HG02970 (cell line): ENCODE results near the gene CHN2.

Experiments used
- ATAC-seq: cut with Tn5 transposase; IDR thresholded peaks from one replicate; pipeline ENCODE4 v1.9.1; 2021; ENCODE audit warnings: mild to moderate bottlenecking, moderate library complexity, moderate number of reproducible peaks; ENCODE audit not compliant: unreplicated experiment, low FRiP score

The CHN2 gene

DNA sequence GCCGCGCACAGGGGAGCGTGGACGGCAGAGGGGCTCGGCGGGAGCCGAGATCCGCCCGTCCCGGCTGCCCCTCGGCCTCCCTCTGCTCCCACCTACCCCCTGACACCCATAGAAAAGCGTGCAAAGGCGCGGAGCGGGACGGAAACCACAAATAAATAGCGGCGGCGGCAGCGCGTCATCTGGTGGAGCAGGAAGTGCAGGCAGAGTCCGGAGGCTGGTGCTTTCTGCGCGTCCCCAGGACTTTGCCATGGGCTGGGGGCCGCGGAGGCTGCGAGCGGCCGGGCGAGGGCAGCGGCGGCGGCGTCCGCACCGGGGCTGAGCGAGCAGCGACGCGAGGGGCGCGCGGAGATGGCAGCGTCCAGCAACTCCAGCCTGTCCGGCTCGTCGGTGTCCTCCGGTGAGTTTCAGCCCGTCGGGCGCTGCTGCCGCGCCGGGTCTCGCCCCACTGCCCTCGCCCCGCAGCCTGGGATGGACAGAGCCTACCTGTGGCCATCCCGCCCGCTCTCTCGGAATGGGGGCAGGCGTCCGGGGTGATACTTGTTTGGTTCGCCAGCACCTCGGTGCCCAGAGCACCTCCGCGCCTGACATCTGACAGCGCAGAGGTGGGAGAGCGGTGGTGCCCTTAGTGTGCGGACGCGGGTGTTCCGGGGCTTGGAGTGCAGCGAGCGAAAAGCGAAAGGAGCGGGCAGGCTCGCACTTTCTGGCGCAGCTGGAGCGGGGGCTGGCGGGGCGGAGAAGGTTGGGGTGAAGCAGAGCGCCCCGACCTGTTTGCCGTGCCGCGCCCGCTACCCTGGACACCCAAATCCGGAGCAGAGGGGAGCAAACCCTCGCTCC, at the start of gene CHN2:
Gene CHN2, plus strand, starts transcription at position 182 of the 834 bp plus-strand sequence.
- no peak for ATAC-seq

DNA sequence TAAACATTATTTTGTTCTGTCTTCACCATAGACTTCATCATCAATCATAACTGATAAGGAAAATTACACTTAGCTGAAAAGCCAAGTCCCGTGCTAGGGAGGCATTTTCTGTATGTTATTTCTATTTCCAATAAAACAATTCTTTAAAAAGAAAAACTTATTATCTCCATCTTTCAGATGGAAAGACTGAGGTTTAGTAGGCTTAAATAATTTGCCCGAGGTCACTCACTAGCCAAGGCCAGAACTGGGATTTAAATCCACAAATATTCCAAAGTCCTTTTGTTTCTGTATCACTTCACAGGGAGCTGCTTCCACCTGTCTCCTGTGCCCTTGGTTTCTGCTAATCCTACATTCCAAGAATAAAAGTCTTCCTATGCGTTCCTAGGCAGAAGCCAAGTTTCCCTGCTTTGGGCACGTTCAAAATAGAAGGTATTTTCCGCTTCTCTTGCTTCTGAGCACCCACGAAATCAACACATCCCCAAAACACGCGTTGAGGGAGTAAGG, 49.0 kb upstream of the CHN2 start:
- ATAC-seq: no peak

GRCh38 chr7:29146057-29146706, 48.4 kb upstream of the CHN2 start, which contains the start of gene CPVL:
Gene CPVL, minus strand, starts transcription at chr7:29146537. Its CDS starts 25,476 bp downstream, at chr7:29121061.
- ATAC-seq: no peak

- no peak for ATAC-seq
These were observed 47.5 kb upstream of the CHN2 start for GRCh38 chr7:29146888-29147609.

GRCh38 chr7:29147821-29148220, 46.8 kb upstream of the CHN2 start:
- ATAC-seq: no peak

DNA sequence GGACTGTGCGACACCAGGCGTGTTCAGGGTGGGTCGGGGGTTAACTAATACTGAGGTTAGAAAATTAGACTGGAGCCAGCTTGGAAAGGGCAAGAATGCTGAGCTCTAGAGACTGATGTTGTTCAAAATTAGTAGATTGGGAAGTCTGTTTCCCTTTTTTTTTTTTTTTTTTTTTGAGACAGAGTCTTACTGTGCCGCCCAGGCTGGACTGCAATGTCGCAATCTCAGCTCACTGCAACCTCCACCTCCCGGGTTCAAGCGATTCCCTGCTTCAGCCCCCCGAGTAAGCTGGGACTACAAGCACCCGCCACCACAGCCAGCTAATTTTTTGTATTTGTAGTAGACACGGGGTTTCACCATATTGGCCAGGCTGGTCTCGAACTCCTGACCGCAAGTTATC, 45.5 kb upstream of the CHN2 start:
- no peak for ATAC-seq

- ATAC-seq: no peak
These were observed 43.7 kb upstream of the CHN2 start for GRCh38 chr7:29150856-29151255.

DNA sequence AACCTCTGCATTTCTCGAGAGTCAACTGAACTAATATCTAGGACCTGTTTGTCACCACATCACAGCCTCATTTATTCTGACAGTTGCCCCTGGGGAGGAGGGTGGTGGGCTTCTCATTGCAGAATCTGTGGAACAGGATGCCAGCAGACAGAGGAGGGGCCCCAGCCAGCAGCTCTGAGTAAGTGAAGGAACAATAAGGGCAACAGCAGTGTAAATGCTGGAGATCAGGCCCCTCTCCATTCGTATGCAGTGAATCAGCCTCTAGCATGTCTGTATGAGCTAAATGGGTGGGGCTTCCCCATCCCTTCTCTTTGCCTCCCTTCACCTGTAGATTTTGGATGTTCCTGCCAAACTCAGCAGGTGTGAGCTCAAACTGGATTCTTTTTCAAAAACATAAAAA, 40.5 kb upstream of the CHN2 start:
- no peak for ATAC-seq

GRCh38 chr7:29156907-29157452, 37.6 kb upstream of the CHN2 start:
- no peak for ATAC-seq

DNA sequence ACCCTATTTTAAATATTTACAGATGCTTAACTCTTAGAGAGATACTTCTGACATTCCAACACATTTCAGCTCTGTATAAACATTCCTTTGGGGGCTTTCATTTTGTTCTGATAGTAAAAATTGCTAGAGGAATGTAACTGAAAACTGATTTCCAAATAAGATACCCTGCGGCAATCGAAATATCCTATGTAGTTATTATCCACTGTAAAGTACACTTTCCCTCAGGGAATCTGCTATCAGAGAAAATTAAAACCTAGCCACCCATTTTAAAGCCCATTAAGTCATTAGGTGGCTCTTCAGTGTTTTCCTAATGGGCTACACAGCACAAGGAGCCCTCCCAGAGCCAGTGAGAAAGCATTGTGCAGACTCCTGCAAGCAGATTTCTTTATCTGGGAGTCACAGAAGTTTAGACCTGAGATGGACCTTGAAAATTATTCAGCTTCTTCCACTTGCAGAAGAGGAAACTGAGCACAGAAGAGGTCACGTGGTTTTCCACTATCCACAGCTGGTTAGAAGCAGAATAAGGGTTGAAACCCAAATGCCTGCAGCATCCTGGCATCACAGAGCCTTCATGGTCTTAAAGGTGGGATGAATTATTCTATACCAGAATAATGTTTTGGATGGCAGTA, 35.7 kb upstream of the CHN2 start:
- no peak for ATAC-seq

DNA sequence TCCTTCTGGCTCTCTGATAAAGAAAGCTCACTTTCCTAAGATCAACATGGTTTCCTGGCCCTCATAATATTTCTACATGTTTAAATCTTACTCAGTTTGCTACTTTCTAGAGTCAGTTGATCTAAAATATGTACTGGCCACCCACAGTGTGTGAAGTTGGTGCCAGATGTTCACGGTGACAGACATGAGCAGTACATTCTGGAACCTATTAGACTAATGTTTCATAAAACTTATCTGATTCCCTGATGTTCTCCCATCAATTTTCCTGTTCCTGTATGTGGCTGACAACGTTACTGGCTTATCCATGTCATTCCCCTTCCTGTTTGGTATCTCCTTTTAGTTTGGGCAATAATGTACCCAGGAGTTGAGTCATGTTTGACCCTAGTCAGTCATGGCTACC, 34.5 kb upstream of the CHN2 start:
- no peak for ATAC-seq

GRCh38 chr7:29161231-29161630, 33.3 kb upstream of the CHN2 start:
- ATAC-seq: no peak

- no peak for ATAC-seq
These were observed 32.0 kb upstream of the CHN2 start for GRCh38 chr7:29162577-29162976.

DNA sequence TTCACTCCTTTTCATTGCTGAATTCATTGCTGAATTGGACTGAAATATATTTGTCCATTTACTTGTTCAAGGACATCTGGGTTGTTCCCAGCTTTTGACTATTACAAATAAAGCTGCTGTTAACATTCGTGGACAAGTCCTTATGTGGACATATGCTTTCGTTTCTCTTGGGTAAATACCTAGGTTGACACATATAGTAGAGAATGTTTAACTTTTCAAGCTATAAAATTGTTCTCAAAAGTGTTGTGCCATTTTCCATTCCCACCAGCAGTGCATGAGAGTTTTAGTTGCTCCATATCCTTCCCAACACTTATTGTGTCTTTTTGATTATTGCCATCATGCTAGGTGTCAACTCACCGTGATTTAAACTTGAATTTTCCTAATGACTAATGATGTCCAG, 30.7 kb upstream of the CHN2 start:
- ATAC-seq: no peak

DNA sequence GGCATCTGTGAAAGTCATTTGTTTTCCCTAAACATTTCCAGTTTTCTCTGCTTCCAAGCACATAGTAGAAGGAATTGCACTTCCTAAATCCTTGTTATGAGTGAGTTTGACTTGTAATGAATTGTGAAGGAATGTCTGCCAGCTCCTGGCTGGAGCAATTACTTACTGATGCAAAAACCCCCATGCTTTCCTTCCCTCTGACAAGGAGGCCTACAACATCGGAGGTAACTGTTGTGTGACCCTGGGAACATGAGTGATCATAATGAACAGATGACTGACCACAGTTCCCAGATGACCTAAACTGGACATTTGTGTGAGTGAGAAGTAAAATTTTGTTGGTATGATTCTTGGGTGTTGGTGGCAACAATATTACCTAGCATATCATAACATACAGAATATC, 26.9 kb upstream of the CHN2 start:
- no peak for ATAC-seq

- no peak for ATAC-seq
These were observed 23.8 kb upstream of the CHN2 start for GRCh38 chr7:29170781-29171180.

- ATAC-seq: no peak
These were observed 21.1 kb upstream of the CHN2 start for GRCh38 chr7:29173458-29173857.

DNA sequence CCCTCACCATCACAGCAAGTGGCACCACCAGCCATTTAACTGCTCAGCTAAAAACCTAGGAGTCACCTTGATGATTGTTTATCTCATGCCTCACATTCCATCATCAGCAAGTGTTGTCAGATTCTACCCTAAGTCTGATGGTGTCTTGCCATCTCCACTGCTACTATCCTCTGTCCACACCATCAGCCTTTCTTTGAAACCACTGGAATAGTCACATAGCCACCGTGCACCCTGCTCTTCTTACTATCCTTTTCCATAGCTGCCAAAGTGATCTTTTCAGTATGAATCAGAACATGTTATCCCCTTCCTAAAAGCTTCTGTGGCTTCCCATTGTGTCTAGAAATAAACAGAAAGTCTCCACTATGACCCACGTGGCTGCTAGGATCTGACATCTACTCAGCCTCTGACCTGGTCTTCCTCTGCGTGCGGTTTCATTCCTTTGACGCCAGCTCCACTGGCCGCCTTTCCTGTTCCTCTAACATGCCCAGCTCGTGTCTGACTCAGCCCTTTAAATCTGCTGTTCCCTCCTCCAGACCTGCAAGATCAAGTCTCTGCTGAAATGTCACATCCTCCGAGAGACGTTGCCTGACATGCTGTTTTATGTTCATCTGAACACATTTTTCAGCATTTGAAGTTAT, 16.5 kb upstream of the CHN2 start:
- no peak for ATAC-seq

DNA sequence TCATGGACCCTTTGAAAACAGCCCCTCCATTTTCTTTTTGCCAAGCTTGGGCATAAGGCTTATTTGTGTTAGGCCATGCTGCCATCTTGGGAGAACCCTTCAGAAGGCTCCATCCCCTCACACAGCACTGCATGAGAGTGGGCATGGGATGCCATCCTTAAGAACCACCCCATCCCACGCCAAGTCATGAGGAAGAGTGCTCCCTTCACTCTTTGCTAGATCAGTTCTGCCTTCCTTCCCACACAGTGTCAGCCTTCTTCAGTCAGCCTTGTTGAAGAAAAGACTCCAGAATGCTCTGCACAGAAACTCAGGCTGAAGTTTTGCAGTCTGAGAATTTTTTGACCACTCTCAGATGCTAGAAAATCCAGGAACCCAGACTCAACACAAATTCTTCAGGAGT, 15.5 kb upstream of the CHN2 start:
- ATAC-seq: no peak

DNA sequence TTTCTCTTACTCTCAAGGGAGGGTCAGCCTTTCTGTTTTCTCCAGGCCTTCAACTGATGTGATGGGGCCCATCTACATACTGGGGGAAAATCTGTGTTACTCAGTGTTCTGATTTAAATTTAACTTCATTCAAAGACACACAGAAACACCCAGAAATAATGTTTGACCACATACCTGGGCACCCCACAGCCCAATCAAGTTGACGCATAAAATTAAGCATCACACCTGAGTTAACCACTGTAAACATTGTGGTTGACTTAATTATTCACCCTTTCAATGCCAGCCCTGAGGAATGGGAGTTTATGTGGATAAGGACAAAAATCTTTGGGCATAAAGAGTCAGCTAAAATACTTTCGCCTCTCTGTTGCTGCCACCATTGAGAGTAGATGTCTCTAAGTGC, 10.0 kb upstream of the CHN2 start:
- ATAC-seq: no peak
